HepG2 (cell line): Measurements from ENCODE around the gene APBB3. TPM values are rescaled to one million over a fixed set of nuclear protein-coding genes. Genes with fewer than 3 reads are reported as not detected.

Experiments
- ADNP ChIP-seq: sonication (generic); formaldehyde crosslinking; IDR thresholded peaks from 2 replicates; pipeline ENCODE4 v1.4.0; 2020; ENCODE audit warnings: missing genetic modification reagents
- BCL3 ChIP-seq: sonication (generic); formaldehyde crosslinking; IDR thresholded peaks from 2 replicates; pipeline ENCODE4 v1.5.1; 2020; ENCODE audit warnings: mild to moderate bottlenecking, missing genetic modification reagents, moderate library complexity
- CEBPG ChIP-seq: IDR thresholded peaks from 2 replicates; pipeline ENCODE4 v1.6.1; 2016
- CREM ChIP-seq, 2 experiments: sonication (generic) in 1 of 2; formaldehyde crosslinking in 1 of 2; IDR thresholded peaks; 2 replicates each; pipeline versions ENCODE4 v1.4.0 to v1.6.1; 2016 to 2020; ENCODE audit warnings: antibody characterized with exemption in 1 of 2, mild to moderate bottlenecking in 1 of 2, missing genetic modification reagents in 1 of 2
- MZF1 ChIP-seq: sonication (generic); formaldehyde crosslinking; IDR thresholded peaks from 2 replicates; pipeline ENCODE4 v1.8.1; 2023; ENCODE audit warnings: mild to moderate bottlenecking, missing genetic modification reagents, borderline replicate concordance
- NFYB ChIP-seq: sonication (generic); formaldehyde crosslinking; IDR thresholded peaks from 2 replicates; pipeline ENCODE4 v1.4.0; 2020; ENCODE audit warnings: missing genetic modification reagents
- SPEN ChIP-seq: sonication (generic); formaldehyde crosslinking; IDR thresholded peaks from 2 replicates; pipeline ENCODE4 v1.5.1; 2020; ENCODE audit warnings: low read depth, mild to moderate bottlenecking, missing genetic modification reagents
- STAG1 ChIP-seq: sonication (generic); formaldehyde crosslinking; IDR thresholded peaks from 2 replicates; pipeline ENCODE4 v1.4.0; 2020; ENCODE audit warnings: missing genetic modification reagents
- SYNCRIP ChIP-seq: fragments of 200-400 bp; formaldehyde crosslinking; IDR thresholded peaks from 2 replicates; pipeline ENCODE4 v1.6.1; 2018; ENCODE audit warnings: mild to moderate bottlenecking, low read depth, low read length; ENCODE audit not compliant: insufficient read depth
- TARDBP ChIP-seq: sonication (generic); formaldehyde crosslinking; IDR thresholded peaks from 2 replicates; pipeline ENCODE4 v1.8.0; 2022; ENCODE audit warnings: mild to moderate bottlenecking, missing genetic modification reagents
- polyA plus RNA-seq, 8 experiments: library from polyadenylated mRNA; depleted of rRNA in 3 of 8; stranded (reverse) in 7 of 8; unstranded in 1 of 8; fragments of >200 nt; fragmentation: Illumina TruSeq in 4 of 8; extraction: Trizol in 4 of 8; gene quantifications; 2 replicates each; pipeline versions ENCODE4 v1.2.1 to v1.2.3, GENCODE V29; 2011 to 2016; ENCODE audit warnings: low read depth in 4 of 8, missing spikeins in 1 of 8, mixed read lengths in 1 of 8; ENCODE audit not compliant: insufficient read depth in 1 of 8
- total RNA-seq, 5 experiments: library from RNA; depleted of rRNA; stranded (reverse); fragments of >200 nt; fragmentation: Illumina TruSeq; extraction: Trizol; gene quantifications; 2 replicates each; pipeline ENCODE4 v1.2.3, GENCODE V29; 2016; ENCODE audit warnings: low read depth in 1 of 5
- TF ChIP-seq, protein P1 (sequence below): sonication (generic); formaldehyde crosslinking; IDR thresholded peaks from 2 replicates; pipeline ENCODE4 v1.5.0; 2020; ENCODE audit warnings: mild to moderate bottlenecking, missing genetic modification reagents, moderate library complexity
- TF ChIP-seq, protein P2 (sequence below): sonication (generic); formaldehyde crosslinking; IDR thresholded peaks from 2 replicates; pipeline ENCODE4 v1.5.0; 2020; ENCODE audit warnings: missing genetic modification reagents
- TF ChIP-seq, protein P3 (sequence below): sonication (generic); formaldehyde crosslinking; IDR thresholded peaks from 2 replicates; pipeline ENCODE4 v1.4.0; 2020; ENCODE audit warnings: missing genetic modification reagents, borderline replicate concordance

APBB3 gene
- total and polyA plus RNA-seq, 2 of the 13 experiments (the other 11 are each of a cell fraction or from before 2014, with no cell fraction given) = 0.38 to 0.78 TPM

- no peak for TF ChIP-seq BCL3 (CRISPR knock-in tag)
- TF ChIP-seq NFYB (CRISPR knock-in tag) = no peak
- TF ChIP-seq ADNP (CRISPR knock-in tag) = 0 out of 2 replicates have a peak, but pooled peaks have one; percentile 41
- TF ChIP-seq, protein P1, sequence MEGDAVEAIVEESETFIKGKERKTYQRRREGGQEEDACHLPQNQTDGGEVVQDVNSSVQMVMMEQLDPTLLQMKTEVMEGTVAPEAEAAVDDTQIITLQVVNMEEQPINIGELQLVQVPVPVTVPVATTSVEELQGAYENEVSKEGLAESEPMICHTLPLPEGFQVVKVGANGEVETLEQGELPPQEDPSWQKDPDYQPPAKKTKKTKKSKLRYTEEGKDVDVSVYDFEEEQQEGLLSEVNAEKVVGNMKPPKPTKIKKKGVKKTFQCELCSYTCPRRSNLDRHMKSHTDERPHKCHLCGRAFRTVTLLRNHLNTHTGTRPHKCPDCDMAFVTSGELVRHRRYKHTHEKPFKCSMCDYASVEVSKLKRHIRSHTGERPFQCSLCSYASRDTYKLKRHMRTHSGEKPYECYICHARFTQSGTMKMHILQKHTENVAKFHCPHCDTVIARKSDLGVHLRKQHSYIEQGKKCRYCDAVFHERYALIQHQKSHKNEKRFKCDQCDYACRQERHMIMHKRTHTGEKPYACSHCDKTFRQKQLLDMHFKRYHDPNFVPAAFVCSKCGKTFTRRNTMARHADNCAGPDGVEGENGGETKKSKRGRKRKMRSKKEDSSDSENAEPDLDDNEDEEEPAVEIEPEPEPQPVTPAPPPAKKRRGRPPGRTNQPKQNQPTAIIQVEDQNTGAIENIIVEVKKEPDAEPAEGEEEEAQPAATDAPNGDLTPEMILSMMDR (CRISPR knock-in tag) = peak; percentile 92
- TF ChIP-seq, protein P2, sequence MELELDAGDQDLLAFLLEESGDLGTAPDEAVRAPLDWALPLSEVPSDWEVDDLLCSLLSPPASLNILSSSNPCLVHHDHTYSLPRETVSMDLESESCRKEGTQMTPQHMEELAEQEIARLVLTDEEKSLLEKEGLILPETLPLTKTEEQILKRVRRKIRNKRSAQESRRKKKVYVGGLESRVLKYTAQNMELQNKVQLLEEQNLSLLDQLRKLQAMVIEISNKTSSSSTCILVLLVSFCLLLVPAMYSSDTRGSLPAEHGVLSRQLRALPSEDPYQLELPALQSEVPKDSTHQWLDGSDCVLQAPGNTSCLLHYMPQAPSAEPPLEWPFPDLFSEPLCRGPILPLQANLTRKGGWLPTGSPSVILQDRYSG = no peak
- TF ChIP-seq, protein P3, sequence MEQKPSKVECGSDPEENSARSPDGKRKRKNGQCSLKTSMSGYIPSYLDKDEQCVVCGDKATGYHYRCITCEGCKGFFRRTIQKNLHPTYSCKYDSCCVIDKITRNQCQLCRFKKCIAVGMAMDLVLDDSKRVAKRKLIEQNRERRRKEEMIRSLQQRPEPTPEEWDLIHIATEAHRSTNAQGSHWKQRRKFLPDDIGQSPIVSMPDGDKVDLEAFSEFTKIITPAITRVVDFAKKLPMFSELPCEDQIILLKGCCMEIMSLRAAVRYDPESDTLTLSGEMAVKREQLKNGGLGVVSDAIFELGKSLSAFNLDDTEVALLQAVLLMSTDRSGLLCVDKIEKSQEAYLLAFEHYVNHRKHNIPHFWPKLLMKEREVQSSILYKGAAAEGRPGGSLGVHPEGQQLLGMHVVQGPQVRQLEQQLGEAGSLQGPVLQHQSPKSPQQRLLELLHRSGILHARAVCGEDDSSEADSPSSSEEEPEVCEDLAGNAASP (CRISPR knock-in tag) = peak; percentile 48; the same call in 1 of the 2 replicates
- TF ChIP-seq TARDBP (CRISPR knock-in tag) = no peak
- peak; percentile 47; the same call in 1 of the 2 replicates for TF ChIP-seq CEBPG (CRISPR knock-in tag)
- no peak for TF ChIP-seq MZF1 (CRISPR knock-in tag)
- TF ChIP-seq SPEN (CRISPR knock-in tag) = no peak
- TF ChIP-seq CREM (IDR thresholded peaks at IDR 0.05) = no peak
- no peak for TF ChIP-seq CREM (CRISPR knock-in tag; IDR thresholded peaks at IDR 0.05)
- no peak for TF ChIP-seq SYNCRIP
- TF ChIP-seq STAG1 = peak; percentile 95
These were observed 10.9 kb upstream of the APBB3 start (continued) for GRCh38 chr5:140575309-140575708.
